GM23338 (cell line): ENCODE data around the gene SLFN12. TPM values are rescaled to one million over a fixed set of nuclear protein-coding genes. Genes with fewer than 3 reads are reported as not detected.

Experiments used
- ATAC-seq: fragments of 200-7000 bp; cut with Tn5 transposase; 3 replicates; pipeline ENCODE4 v1.9.1; 2020
- DNase-seq: peaks from one replicate; pipeline ENCODE4 v3.0.0-alpha.2; 2015; ENCODE audit warnings: low spot score
- H2AFZ ChIP-seq: fragments of 200-600 bp; sonication (generic); 2 replicates; pipeline ENCODE4 v1.8.0; 2016; ENCODE audit warnings: antibody characterized with exemption, mild to moderate bottlenecking, moderate library complexity
- H3F3A ChIP-seq: fragments of 200-600 bp; sonication (generic); replicated peaks from 2 replicates; pipeline ENCODE4 v1.8.0; 2017; ENCODE audit warnings: antibody characterized with exemption, mixed run types, low read depth
- H3K27ac ChIP-seq: fragments of 200-600 bp; sonication (generic); 2 replicates; pipeline ENCODE4 v1.6.1; 2016; ENCODE audit warnings: low read depth
- H3K27me3 ChIP-seq: fragments of 200-600 bp; sonication (generic); 2 replicates; pipeline ENCODE4 v1.8.0; 2016; ENCODE audit warnings: mild to moderate bottlenecking, mixed run types, moderate library complexity; ENCODE audit not compliant: insufficient read depth
- H3K36me3 ChIP-seq: fragments of 200-600 bp; sonication (generic); 2 replicates; pipeline ENCODE4 v1.8.0; 2016; ENCODE audit warnings: mild to moderate bottlenecking; ENCODE audit not compliant: insufficient read depth
- H3K4me1 ChIP-seq: fragments of 200-600 bp; sonication (generic); 2 replicates; pipeline ENCODE4 v1.8.0; 2016; ENCODE audit warnings: mild to moderate bottlenecking, moderate library complexity; ENCODE audit not compliant: insufficient read depth
- H3K4me2 ChIP-seq: fragments of 200-600 bp; sonication (generic); 2 replicates; pipeline ENCODE4 v1.7.1; 2017; ENCODE audit warnings: mixed run types
- H3K4me3 ChIP-seq: fragments of 200-600 bp; sonication (generic); 2 replicates; pipeline ENCODE4 v1.6.1; 2016; ENCODE audit warnings: mixed run types
- H3K79me2 ChIP-seq: fragments of 200-600 bp; sonication (generic); replicated peaks from 2 replicates; pipeline ENCODE4 v1.8.0; 2017; ENCODE audit warnings: mild to moderate bottlenecking; ENCODE audit not compliant: insufficient read depth
- H3K9me2 ChIP-seq: fragments of 200-600 bp; sonication (generic); 2 replicates; pipeline ENCODE4 v1.8.0; 2017; ENCODE audit not compliant: insufficient read depth
- H4K20me1 ChIP-seq: fragments of 200-600 bp; sonication (generic); replicated peaks from 2 replicates; pipeline ENCODE4 v1.8.0; 2017; ENCODE audit warnings: mild to moderate bottlenecking; ENCODE audit not compliant: insufficient read depth
- H3K27ac Mint-ChIP-seq: 2 replicates; pipeline ENCODE4 v1.8.0; 2020; ENCODE audit warnings: inconsistent platforms, mild to moderate bottlenecking, moderate library complexity, mixed read lengths
- H3K27me3 Mint-ChIP-seq: 3 replicates; pipeline ENCODE4 v1.8.0; 2022; ENCODE audit warnings: low read depth, mild to moderate bottlenecking, moderate library complexity, mixed read lengths, inconsistent platforms; ENCODE audit not compliant: insufficient read depth, poor library complexity
- H3K36me3 Mint-ChIP-seq: 3 replicates; pipeline ENCODE4 v1.8.0; 2021; ENCODE audit warnings: low read depth, mild to moderate bottlenecking, inconsistent platforms, moderate library complexity, mixed read lengths
- H3K4me1 Mint-ChIP-seq: 3 replicates; pipeline ENCODE4 v1.8.0; 2020; ENCODE audit warnings: mild to moderate bottlenecking, inconsistent platforms, mixed read lengths
- H3K4me3 Mint-ChIP-seq: 3 replicates; pipeline ENCODE4 v1.8.0; 2021; ENCODE audit warnings: moderate library complexity, mild to moderate bottlenecking, inconsistent platforms, mixed read lengths
- H3K9me3 Mint-ChIP-seq: 3 replicates; pipeline ENCODE4 v1.8.0; 2020; ENCODE audit warnings: moderate library complexity, mild to moderate bottlenecking, inconsistent platforms, mixed read lengths
- CREB1 ChIP-seq: fragments of 250-450 bp; sonication (Bioruptor Pico); IDR thresholded peaks from 2 replicates; pipeline ENCODE4 v1.5.0; 2020; ENCODE audit warnings: low read depth, mild to moderate bottlenecking, moderate library complexity
- CTCF ChIP-seq, 2 experiments: fragments of 200-600 bp in 1 of 2; sonication (generic) in 1 of 2; conservative IDR thresholded peaks; 2 replicates each; pipeline versions ENCODE4 v1.5.1 to v1.6.1; 2016 to 2017; ENCODE audit warnings: antibody characterized with exemption in 2 of 2, low read depth in 2 of 2, mild to moderate bottlenecking in 2 of 2, moderate library complexity in 1 of 2
- EZH2 ChIP-seq: fragments of 200-600 bp; sonication (generic); IDR thresholded peaks from one replicate; pipeline ENCODE4 v1.8.0; 2017; ENCODE audit warnings: antibody characterized with exemption, mild to moderate bottlenecking, low read depth; ENCODE audit not compliant: unreplicated experiment
- EZH2phosphoT487 ChIP-seq: fragments of 200-600 bp; sonication (generic); IDR thresholded peaks from one replicate; pipeline ENCODE4 v1.8.1; 2018; ENCODE audit warnings: antibody characterized with exemption; ENCODE audit not compliant: unreplicated experiment
- JUNB ChIP-seq: IDR thresholded peaks from one replicate; pipeline ENCODE4 v1.6.1; 2016; ENCODE audit warnings: antibody characterized with exemption; ENCODE audit not compliant: unreplicated experiment
- NANOG ChIP-seq: IDR thresholded peaks from 2 replicates; pipeline ENCODE4 v1.6.1; 2016; ENCODE audit warnings: antibody characterized with exemption, borderline replicate concordance
- REST ChIP-seq: IDR thresholded peaks from one replicate; pipeline ENCODE4 v1.6.1; 2018; ENCODE audit warnings: antibody characterized with exemption; ENCODE audit not compliant: unreplicated experiment
- STAT1 ChIP-seq: IDR thresholded peaks from one replicate; pipeline ENCODE4 v1.6.1; 2016; ENCODE audit warnings: antibody characterized with exemption; ENCODE audit not compliant: unreplicated experiment
- ZNF114 ChIP-seq: fragments of 250-450 bp; sonication (Bioruptor Pico); IDR thresholded peaks from 2 replicates; pipeline ENCODE4 v1.5.0; 2020; ENCODE audit warnings: mild to moderate bottlenecking, moderate library complexity
- ZNF331 ChIP-seq: fragments of 250-450 bp; sonication (Bioruptor Pico); IDR thresholded peaks from 2 replicates; pipeline ENCODE4 v1.5.0; 2020; ENCODE audit warnings: low read depth, mild to moderate bottlenecking, moderate library complexity
- polyA plus RNA-seq: library from polyadenylated mRNA; unstranded; fragments of >200 nt; fragmentation: Nextera tagmentation; extraction: Ambion mirVana; gene quantifications from 2 replicates; pipeline ENCODE4 v1.2.1, GENCODE V29; 2016
- total RNA-seq: library from RNA; depleted of rRNA; stranded (reverse); fragments of >200 nt; shearing (Covaris generic); gene quantifications from 2 replicates; pipeline ENCODE4 v1.2.3, GENCODE V29; 2014
- TF ChIP-seq, protein P1 (sequence below): fragments of 250-450 bp; sonication (Bioruptor Pico); IDR thresholded peaks from 2 replicates; pipeline ENCODE4 v1.5.0; 2020; ENCODE audit warnings: mild to moderate bottlenecking, moderate library complexity
- TF ChIP-seq, protein P2 (sequence below): IDR thresholded peaks from 2 replicates; pipeline ENCODE4 v1.6.1; 2016; ENCODE audit warnings: antibody characterized with exemption

Gene SLFN12
- total and polyA plus RNA-seq, 2 experiments from 2014 or later: 3.5 to 9.2 TPM

DNA sequence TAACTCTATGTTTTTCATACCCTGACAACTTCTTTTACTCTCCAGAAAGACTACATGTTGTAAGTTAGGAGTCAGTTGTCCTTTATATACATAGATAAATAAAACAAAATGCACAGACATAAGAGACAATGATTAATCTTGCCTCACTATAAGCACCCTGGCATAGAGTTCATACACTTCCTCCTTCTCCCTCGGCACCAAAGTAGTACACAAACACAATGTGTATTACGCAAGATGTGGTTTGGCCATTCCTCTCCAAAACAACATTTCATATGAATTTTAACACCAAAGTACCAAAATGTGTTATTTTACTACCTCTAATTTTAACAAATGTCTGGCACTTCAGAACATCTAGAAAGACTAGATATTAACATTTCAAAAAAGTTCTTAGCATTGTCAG is 41.6 kb downstream of the SLFN12 start:
- no peak overlapping the region for H2AFZ ChIP-seq
- Mint-ChIP-seq H3K27me3 (peaks cover 2% of the 10 kb centered on the region), H3K4me3 (no peak overlapping the region), H3K36me3 (peaks cover 7% of the 10 kb centered on the region), H3K9me3 (peaks cover 15% of the 10 kb centered on the region), H3K27ac (no peak overlapping the region), H3K4me1 (peaks cover 8% of the 10 kb centered on the region)
- ATAC-seq (no peak), DNase-seq (no peak)
- H3K9me2 ChIP-seq: no peaks in the 10 kb centered on the region; the same call in 1 of the 2 replicates
- no peak overlapping the region for H3K4me2 ChIP-seq
- H3K27ac ChIP-seq: no peak overlapping the region
- no peak overlapping the region for H3K4me3 ChIP-seq
- H3F3A ChIP-seq: no peaks in the 10 kb centered on the region
- no peaks in the 10 kb centered on the region for H3K79me2 ChIP-seq
- H3K36me3 ChIP-seq: no peaks in the 10 kb centered on the region
- no peaks in the 10 kb centered on the region for H3K4me1 ChIP-seq
- peaks cover 5% of the 10 kb centered on the region; the same call in 1 of the 2 replicates for H4K20me1 ChIP-seq
- no peak for TF ChIP-seq STAT1
- no peak for TF ChIP-seq NANOG
- TF ChIP-seq CREB1 (CRISPR knock-in tag): no peak
- TF ChIP-seq ZNF331: no peak
- TF ChIP-seq, protein P1, sequence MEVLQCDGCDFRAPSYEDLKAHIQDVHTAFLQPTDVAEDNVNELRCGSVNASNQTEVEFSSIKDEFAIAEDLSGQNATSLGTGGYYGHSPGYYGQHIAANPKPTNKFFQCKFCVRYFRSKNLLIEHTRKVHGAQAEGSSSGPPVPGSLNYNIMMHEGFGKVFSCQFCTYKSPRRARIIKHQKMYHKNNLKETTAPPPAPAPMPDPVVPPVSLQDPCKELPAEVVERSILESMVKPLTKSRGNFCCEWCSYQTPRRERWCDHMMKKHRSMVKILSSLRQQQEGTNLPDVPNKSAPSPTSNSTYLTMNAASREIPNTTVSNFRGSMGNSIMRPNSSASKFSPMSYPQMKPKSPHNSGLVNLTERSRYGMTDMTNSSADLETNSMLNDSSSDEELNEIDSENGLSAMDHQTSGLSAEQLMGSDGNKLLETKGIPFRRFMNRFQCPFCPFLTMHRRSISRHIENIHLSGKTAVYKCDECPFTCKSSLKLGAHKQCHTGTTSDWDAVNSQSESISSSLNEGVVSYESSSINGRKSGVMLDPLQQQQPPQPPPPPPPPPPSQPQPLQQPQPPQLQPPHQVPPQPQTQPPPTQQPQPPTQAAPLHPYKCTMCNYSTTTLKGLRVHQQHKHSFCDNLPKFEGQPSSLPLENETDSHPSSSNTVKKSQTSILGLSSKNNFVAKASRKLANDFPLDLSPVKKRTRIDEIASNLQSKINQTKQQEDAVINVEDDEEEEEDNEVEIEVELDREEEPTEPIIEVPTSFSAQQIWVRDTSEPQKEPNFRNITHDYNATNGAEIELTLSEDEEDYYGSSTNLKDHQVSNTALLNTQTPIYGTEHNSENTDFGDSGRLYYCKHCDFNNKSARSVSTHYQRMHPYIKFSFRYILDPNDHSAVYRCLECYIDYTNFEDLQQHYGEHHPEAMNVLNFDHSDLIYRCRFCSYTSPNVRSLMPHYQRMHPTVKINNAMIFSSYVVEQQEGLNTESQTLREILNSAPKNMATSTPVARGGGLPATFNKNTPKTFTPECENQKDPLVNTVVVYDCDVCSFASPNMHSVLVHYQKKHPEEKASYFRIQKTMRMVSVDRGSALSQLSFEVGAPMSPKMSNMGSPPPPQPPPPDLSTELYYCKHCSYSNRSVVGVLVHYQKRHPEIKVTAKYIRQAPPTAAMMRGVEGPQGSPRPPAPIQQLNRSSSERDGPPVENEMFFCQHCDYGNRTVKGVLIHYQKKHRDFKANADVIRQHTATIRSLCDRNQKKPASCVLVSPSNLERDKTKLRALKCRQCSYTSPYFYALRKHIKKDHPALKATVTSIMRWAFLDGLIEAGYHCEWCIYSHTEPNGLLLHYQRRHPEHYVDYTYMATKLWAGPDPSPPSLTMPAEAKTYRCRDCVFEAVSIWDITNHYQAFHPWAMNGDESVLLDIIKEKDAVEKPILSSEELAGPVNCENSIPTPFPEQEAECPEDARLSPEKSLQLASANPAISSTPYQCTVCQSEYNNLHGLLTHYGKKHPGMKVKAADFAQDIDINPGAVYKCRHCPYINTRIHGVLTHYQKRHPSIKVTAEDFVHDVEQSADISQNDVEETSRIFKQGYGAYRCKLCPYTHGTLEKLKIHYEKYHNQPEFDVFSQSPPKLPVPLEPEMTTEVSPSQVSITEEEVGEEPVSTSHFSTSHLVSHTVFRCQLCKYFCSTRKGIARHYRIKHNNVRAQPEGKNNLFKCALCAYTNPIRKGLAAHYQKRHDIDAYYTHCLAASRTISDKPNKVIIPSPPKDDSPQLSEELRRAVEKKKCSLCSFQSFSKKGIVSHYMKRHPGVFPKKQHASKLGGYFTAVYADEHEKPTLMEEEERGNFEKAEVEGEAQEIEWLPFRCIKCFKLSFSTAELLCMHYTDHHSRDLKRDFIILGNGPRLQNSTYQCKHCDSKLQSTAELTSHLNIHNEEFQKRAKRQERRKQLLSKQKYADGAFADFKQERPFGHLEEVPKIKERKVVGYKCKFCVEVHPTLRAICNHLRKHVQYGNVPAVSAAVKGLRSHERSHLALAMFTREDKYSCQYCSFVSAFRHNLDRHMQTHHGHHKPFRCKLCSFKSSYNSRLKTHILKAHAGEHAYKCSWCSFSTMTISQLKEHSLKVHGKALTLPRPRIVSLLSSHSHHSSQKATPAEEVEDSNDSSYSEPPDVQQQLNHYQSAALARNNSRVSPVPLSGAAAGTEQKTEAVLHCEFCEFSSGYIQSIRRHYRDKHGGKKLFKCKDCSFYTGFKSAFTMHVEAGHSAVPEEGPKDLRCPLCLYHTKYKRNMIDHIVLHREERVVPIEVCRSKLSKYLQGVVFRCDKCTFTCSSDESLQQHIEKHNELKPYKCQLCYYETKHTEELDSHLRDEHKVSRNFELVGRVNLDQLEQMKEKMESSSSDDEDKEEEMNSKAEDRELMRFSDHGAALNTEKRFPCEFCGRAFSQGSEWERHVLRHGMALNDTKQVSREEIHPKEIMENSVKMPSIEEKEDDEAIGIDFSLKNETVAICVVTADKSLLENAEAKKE: no peak
- TF ChIP-seq ZNF114 (CRISPR knock-in tag): no peak
- TF ChIP-seq, protein P2, sequence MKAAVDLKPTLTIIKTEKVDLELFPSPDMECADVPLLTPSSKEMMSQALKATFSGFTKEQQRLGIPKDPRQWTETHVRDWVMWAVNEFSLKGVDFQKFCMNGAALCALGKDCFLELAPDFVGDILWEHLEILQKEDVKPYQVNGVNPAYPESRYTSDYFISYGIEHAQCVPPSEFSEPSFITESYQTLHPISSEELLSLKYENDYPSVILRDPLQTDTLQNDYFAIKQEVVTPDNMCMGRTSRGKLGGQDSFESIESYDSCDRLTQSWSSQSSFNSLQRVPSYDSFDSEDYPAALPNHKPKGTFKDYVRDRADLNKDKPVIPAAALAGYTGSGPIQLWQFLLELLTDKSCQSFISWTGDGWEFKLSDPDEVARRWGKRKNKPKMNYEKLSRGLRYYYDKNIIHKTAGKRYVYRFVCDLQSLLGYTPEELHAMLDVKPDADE: no peak
- TF ChIP-seq REST: no peak
- no peak for TF ChIP-seq EZH2
- TF ChIP-seq EZH2phosphoT487: no peak
- no peak for TF ChIP-seq CTCF (conservative IDR thresholded peaks at IDR 0.05; ENCODE audit: low read depth in 2 of 2)
- no peak for TF ChIP-seq JUNB
- H3K27me3 ChIP-seq: 0 out of 2 replicates have a peak, but pooled peaks cover 8% of the 10 kb centered on the region
